Thymus (tissue), 11 donors: ENCODE measurements around the gene C15orf39. TPM values are rescaled to one million over a fixed set of nuclear protein-coding genes. Genes with fewer than 3 reads are reported as not detected.

Source experiments
- DNase-seq, 9 donors: peaks; one replicate each; pipeline ENCODE4 v3.0.0-alpha.2; 2013; ENCODE audit warnings: low spot score in 9 of 9, low read depth in 6 of 9, missing footprints in 1 of 9
- H3K27ac ChIP-seq, 2 donors: one replicate each; pipeline ENCODE4 v1.5.1; 2013; ENCODE audit warnings: control low read depth in 1 of 2, low read depth in 1 of 2, low read length in 1 of 2, mild to moderate bottlenecking in 1 of 2, moderate library complexity in 1 of 2
- H3K27me3 ChIP-seq, 2 donors: one replicate each; pipeline ENCODE4 v1.5.1; 2013; ENCODE audit warnings: low read length in 1 of 2; ENCODE audit not compliant: control insufficient read depth in 2 of 2, insufficient read depth in 1 of 2
- H3K36me3 ChIP-seq, 2 donors: one replicate each; pipeline ENCODE4 v1.5.1; 2013; ENCODE audit warnings: low read length in 1 of 2, mild to moderate bottlenecking in 1 of 2, moderate library complexity in 1 of 2; ENCODE audit not compliant: control insufficient read depth in 2 of 2, insufficient read depth in 2 of 2
- H3K4me1 ChIP-seq, 2 donors: one replicate each; pipeline ENCODE4 v1.5.1; 2013; ENCODE audit warnings: low read length in 2 of 2; ENCODE audit not compliant: control insufficient read depth in 2 of 2, insufficient read depth in 2 of 2
- H3K4me3 ChIP-seq, 2 donors: one replicate each; pipeline ENCODE4 v1.5.1; 2013; ENCODE audit warnings: low read length in 2 of 2, control low read depth in 1 of 2, mild to moderate bottlenecking in 1 of 2
- H3K9me3 ChIP-seq, 2 donors: one replicate each; pipeline ENCODE4 v1.5.1; 2013; ENCODE audit warnings: low read length in 1 of 2, mild to moderate bottlenecking in 1 of 2; ENCODE audit not compliant: control insufficient read depth in 2 of 2, insufficient read depth in 1 of 2
- whole genome bisulfite sequencing: extraction: QIAGEN DNeasy Blood & Tissue Kit; methylation state at CpG from one replicate; pipeline ENCODE4 v1.1.7; 2013; 5-methylcytosine and 5-hydroxymethylcytosine counted together
- polyA plus RNA-seq: library from polyadenylated mRNA; stranded (reverse); fragments of 200-250 nt; gene quantifications from one replicate; pipeline ENCODE4 v1.2.3, GENCODE V29; 2013
- total RNA-seq: library from RNA; stranded (reverse); fragments of 120-200 nt; gene quantifications from one replicate; pipeline ENCODE4 v1.2.4, GENCODE V29; 2013
- donor health status: healthy.

Gene C15orf39
- total and polyA plus RNA-seq, 2 donors, result 6.1 to 7.0 TPM

GRCh38 chr15:75230551-75231371, 29.1 kb downstream of the C15orf39 start:
- Histone ChIP-seq H3K4me3 (no peak overlapping the region), H3K4me1 (no peaks in the 10 kb centered on the region), H3K27ac (no peak overlapping the region), H3K27me3 (peaks cover 0 to 4% of the 10 kb centered on the region in 2 donors), H3K9me3 (no peaks in the 10 kb centered on the region), H3K36me3 (no peaks in the 10 kb centered on the region)
- no peak for DNase-seq
- 91% methylated on average over 16 of the region's 16 CpGs for WGBS

- 64% methylated on average over 4 of the region's 4 CpGs for WGBS
- Histone ChIP-seq H3K27ac (no peak overlapping the region), H3K4me3 (no peak overlapping the region), H3K36me3 (no peaks in the 10 kb centered on the region), H3K9me3 (no peaks in the 10 kb centered on the region), H3K27me3 (peaks cover 0 to 4% of the 10 kb centered on the region in 2 donors), H3K4me1 (no peaks in the 10 kb centered on the region)
- DNase-seq, result no peak
Observed at GRCh38 chr15:75231836-75232235, 30.2 kb downstream of the C15orf39 start.

- no peak for DNase-seq
- Histone ChIP-seq H3K4me1 (no peaks in the 10 kb centered on the region), H3K27ac (no peak overlapping the region), H3K36me3 (no peaks in the 10 kb centered on the region), H3K9me3 (no peaks in the 10 kb centered on the region), H3K27me3 (peaks cover 0 to 4% of the 10 kb centered on the region in 2 donors), H3K4me3 (no peak overlapping the region)
- 96% methylated on average over 12 of the region's 12 CpGs for WGBS
Observed at GRCh38 chr15:75232252-75232813, 30.7 kb downstream of the C15orf39 start.

GRCh38 chr15:75232826-75233503, 31.3 kb downstream of the C15orf39 start:
- Histone ChIP-seq H3K27me3 (peaks cover 0 to 4% of the 10 kb centered on the region in 2 donors), H3K9me3 (no peaks in the 10 kb centered on the region), H3K36me3 (no peaks in the 10 kb centered on the region), H3K27ac (no peak overlapping the region), H3K4me1 (no peaks in the 10 kb centered on the region), H3K4me3 (no peak overlapping the region)
- WGBS, result 95% methylated on average over 17 of the region's 17 CpGs
- DNase-seq, result no peak

- Histone ChIP-seq H3K27me3 (peaks cover 0 to 4% of the 10 kb centered on the region in 2 donors), H3K36me3 (no peaks in the 10 kb centered on the region), H3K9me3 (no peaks in the 10 kb centered on the region), H3K27ac (no peak overlapping the region), H3K4me1 (no peaks in the 10 kb centered on the region), H3K4me3 (no peak overlapping the region)
- no peak for DNase-seq
- WGBS, result 83% methylated on average over 14 of the region's 14 CpGs
Observed at GRCh38 chr15:75233504-75234190, 32.0 kb downstream of the C15orf39 start.

- no peak overlapping the region for H3K27ac ChIP-seq
- no peak overlapping the region for H3K4me3 ChIP-seq
- H3K27me3 ChIP-seq, result peaks cover 0 to 4% of the 10 kb centered on the region in 2 donors
- no peaks in the 10 kb centered on the region for H3K4me1 ChIP-seq
- 93% methylated on average over 5 of the region's 5 CpGs for whole genome bisulfite sequencing
- H3K36me3 ChIP-seq, result no peaks in the 10 kb centered on the region
- DNase-seq, result no peak
- no peaks in the 10 kb centered on the region for H3K9me3 ChIP-seq
Observed at GRCh38 chr15:75234191-75234810, 32.6 kb downstream of the C15orf39 start.

GRCh38 chr15:75235051-75235673, 33.5 kb downstream of the C15orf39 start:
- no peaks in the 10 kb centered on the region for H3K9me3 ChIP-seq
- no peaks in the 10 kb centered on the region for H3K36me3 ChIP-seq
- no peak overlapping the region for H3K27ac ChIP-seq
- H3K27me3 ChIP-seq, result peaks cover 0 to 4% of the 10 kb centered on the region in 2 donors
- H3K4me1 ChIP-seq, result no peaks in the 10 kb centered on the region
- no peak for DNase-seq
- 94% methylated on average over 10 of the region's 10 CpGs for WGBS
- no peak overlapping the region for H3K4me3 ChIP-seq
